GM21717 (cell line): ENCODE results near the gene HMGCS1.
"Not testable (repeated sequence)": the region's sequence is repeated elsewhere in the genome, so short reads cannot be mapped to it uniquely, and the experiment has no call there.

Experiments
- ATAC-seq: cut with Tn5 transposase; IDR thresholded peaks from one replicate; pipeline ENCODE4 v1.9.1; 2021; ENCODE audit warnings: mild to moderate bottlenecking, moderate library complexity; ENCODE audit not compliant: unreplicated experiment

Gene HMGCS1

GRCh38 chr5:43279548-43280274 lies 33.5 kb downstream of the HMGCS1 start:
- no peak for ATAC-seq

- no peak for ATAC-seq
Measured at GRCh38 chr5:43275391-43275790, 37.8 kb downstream of the HMGCS1 start.

DNA sequence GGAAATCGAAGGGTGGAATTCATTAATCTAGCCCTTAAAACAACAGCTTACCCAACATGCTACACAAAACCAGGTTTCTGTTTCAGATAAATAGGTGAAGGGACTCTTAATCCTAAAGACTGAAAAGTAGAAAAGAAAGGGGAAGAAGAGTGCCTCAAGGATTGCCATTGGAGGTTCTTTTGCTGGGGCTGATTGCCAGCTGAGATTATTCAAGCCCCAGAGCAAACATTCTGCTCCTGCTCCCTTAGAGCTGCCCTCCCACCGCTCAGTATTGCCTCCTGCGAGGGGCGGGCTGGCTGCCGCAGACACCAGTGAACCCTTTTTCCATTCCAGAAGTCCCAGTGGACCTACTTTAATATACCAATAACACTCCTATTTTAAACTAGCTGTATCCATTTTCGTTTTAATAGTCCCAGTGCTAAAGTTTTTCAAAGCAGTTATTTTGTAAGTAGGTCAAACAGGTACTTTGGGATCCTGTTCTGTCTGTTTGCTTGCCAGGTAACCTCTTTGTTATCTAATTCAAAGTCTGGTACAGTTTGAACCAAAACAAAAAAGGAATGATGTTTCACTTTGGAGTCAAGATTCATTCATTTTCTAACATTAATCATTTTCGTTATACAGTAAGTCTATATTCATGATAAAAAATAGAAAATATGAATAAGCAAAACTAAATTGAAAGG lies 38.6 kb downstream of the HMGCS1 start:
- no peak for ATAC-seq

GRCh38 chr5:43273552-43273951 lies 39.7 kb downstream of the HMGCS1 start:
- no peak for ATAC-seq

DNA sequence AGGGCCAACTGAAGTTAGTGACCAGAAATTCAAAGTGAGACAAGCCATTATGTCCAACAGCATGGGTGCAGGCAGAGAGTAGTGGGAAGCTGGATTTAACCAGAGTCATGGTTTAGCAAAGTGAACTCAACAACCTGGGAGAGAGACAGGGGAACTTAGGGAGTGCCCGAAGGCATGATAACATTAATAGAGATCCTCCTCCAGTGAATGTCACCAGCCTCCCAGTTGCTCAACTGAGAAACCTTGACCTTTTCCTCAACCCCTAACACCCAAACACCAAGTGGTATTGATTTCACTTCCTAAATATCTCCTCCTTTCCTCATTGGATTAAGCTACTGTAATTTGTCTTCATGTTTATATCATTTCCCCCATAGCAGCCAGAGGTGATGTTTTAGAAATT lies 42.6 kb downstream of the HMGCS1 start:
- ATAC-seq, result no peak

DNA sequence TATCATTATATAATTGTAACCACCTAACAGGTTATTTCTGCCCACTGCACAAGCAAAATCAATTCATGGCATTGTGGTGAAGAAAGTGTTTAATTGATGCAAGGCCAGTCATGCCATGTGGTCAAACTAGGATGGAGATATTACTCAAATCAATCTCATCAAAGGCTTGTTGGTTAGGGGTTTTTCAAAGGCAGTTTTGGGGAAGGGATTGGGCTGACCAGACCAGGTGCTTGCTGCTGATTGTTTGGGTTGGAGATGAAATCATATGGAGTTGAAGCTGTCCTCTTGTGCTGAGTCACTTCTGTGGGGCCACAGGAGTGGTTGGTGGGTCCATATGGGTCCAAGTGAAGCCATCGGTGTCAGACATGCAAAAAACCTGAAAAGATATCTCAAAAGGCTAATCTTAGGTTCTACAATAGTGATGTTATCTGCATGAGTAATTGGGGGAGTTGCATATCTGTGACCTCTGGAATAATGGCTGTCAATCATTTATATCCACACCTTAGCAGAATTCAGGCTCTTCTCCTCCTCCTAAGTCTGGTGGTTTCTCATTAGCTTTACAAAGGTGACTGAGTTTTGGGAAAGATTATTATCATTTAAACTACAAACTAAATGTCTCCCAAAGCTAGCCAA lies 44.9 kb downstream of the HMGCS1 start:
- ATAC-seq, result peak; percentile 73

DNA sequence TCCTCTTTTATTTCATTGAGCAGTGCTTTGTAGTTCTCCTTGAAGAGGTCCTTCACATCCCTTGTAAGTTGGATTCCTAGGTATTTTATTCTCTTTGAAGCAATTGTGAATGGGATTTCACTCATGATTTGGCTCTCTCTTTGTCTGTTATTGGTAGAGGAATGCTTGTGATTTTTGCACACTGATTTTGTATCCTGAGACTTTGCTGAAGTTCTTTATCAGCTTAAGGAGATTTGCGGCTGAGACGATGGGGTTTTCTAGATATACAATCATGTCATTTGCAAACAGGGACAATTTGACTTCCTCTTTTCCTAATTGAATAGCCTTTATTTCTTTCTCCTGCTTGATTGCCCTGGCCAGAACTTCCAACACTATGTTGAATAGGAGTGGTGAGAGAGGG lies 50.9 kb downstream of the HMGCS1 start:
- ATAC-seq, result not testable (repeated sequence)

GRCh38 chr5:43258116-43258515 lies 55.1 kb downstream of the HMGCS1 start:
- ATAC-seq, result no peak

DNA sequence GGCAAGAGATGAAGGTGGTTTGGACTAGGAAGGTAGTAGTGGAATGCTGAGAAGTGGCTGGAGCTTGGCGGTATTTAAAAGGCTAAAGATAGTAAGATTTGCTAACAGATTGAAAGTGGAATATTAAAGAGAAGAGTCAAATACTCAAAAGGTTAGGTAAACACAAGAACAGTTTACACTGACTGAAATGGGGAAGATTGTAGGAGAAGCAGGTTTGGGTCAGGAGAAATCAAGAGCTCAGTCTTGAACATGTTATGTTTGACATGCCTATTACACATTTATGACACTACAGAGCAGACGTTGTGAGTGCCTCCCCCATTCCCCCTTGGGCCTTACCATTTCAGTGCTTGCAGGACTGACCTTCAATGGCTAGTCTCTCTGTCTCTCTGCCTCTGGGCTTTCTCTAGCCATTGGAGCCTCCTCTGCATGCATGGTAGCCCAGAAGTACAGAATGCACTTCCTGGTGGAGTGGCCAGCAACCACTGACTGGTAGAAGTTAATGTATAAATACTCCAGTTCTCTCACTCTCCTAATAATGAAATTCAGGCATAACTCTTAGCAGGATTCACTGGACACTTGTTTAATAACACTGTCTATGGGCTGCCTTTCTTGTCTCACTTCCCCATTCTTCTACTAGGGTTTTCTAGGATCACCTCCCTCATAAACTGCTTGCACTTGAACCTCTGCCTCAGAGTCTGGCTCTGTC lies 56.8 kb downstream of the HMGCS1 start:
- ATAC-seq, result no peak

- peak; percentile 59 for ATAC-seq
Measured at GRCh38 chr5:43255704-43256103, 57.5 kb downstream of the HMGCS1 start.

- ATAC-seq, result no peak
Measured at GRCh38 chr5:43251754-43252153, 61.5 kb downstream of the HMGCS1 start.

DNA sequence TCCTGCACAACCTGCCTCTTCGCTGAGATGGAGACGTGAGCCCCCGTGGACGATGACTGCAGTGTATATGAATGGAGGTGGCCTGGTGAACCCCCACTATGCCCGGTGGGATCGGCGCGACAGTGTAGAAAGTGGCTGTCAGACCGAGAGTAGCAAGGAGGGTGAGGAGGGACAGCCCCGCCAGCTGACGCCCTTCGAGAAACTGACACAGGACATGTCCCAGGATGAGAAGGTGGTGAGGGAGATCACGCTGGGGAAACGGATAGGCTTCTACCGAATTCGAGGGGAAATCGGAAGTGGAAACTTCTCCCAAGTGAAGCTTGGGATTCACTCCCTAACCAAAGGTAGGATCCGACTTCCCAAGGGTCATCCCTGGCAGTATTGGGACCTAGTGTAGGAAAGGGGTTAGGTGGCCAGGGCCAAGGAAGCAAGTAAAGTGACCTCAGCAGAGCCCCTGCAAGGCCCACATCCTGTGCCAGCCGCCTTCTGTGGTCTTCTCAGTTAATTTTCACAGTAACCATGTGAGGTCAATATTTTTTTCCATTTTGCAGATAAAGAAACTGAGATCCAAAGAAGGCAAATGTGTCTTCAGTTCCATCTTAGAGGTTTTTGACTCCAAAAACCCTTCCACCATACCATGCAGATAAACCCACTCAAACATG lies 67.4 kb downstream of the HMGCS1 start:
- peak; percentile 54 for ATAC-seq

DNA sequence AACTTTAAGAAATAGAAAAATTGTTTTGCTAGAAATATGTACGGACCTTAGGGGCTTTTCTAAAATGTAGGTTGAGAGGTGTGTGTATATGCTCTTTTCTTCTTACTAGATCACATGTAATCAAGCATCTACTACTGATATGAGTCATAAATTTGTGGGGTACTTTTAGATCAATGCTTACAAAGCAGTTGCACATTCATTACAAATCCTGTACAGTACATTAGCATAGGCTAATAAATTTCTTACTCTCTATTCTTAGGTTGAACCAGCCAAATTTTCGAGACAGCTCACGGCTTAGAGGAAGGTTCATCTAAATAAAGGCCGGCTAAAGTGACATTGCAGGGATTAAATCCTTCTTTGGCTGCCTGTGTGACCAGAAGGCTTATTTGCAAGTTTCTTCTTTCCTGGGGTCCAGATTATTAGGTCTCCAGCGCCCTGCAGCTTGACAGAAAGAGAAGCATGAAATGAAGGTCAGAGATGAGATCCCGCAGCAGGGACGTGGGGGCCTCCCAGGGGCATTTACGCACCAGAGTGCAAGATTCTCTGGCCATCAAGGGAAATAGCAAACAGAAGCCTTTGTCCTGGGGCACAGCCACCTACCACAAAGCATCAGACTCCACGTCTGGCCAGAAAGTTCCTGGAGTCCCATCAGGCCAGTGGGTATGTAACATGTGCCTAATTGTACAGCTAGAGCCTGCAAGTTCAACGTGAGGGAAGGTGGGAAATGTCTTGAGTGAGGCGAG lies 68.2 kb downstream of the HMGCS1 start:
- peak; percentile 62 for ATAC-seq

DNA sequence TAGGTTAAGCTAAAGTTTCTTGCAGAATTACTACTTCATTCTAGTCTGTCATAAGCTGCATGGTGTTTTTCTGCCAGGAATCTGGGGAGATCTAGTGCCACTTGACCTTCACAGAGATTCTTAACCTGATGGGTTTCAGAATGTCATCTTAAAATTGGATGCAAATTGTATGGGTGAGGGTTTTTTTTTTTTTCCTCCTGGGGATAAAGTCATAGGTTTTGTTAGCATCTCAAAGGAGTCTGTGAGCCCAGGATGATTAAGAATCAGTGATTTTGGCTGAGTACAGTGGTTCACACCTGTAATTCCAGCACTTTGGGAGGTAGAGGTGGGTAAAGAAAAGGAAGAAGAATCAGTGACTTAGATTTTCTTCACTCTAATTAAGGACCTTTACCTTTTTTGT lies 69.9 kb downstream of the HMGCS1 start:
- ATAC-seq, result no peak

- no peak for ATAC-seq
Measured at GRCh38 chr5:43242196-43242595, 71.0 kb downstream of the HMGCS1 start.
